ENCODE data around the gene RND3.

RND3 gene

DNA sequence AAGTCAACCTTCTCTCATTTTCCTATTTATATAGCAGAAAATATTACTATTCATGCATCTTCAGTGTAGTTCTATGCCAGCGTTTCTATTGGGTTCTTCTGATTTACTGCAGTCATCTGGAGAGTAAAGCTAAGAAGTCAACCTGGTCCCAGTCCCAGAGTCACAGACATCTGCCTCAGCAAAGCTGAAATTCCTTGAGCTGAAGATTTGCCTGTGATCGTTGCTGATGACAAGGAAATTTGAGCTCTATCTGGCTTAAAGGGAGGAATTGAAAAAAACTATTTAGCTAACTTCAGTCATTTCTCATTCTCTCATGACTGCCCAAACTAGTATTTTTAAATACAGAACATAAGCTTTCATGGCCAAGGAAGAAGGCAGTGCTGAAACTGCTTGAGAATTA lies 45.7 kb downstream of the RND3 start:
- peak; percentile 4 for DNase-seq (ENCODE audit: low spot score)

DNA sequence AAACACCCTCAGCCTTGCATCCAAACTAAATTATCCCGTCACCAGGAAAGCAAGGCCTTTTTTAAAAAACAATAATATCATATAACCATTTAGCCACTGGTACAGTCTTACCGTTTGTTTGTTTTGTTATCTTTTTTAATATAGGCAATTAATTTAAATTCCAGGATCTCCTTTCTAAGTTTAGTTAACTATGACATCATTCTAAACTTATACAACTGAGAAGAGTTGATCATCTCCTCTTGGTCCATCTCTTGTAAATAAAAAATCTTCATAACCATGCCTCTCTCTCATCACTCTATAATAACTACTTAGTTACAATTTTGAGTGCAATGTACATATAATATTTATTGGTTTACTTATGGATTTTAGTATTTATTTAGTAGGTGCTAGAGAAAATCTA lies 46.2 kb downstream of the RND3 start:
- no peak for DNase-seq (ENCODE audit: low spot score)

DNA sequence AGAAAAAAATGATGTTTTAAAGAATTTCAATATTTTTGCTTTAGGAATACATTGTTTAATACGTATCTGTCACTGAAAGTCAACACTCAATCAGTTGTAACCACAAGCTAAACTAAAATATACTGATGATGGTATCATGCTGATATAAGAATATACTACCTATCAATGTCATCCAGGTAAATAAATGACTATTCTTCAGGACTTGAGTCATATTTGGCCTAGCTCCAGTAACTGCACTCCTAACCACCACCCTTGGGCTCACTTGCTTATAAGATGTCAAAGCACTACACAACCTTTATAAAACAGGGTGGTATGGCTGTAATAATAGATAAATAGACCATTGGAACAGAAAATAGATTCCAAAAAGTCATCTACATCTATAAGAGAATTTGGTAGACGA lies 48.8 kb downstream of the RND3 start:
- DNase-seq (ENCODE audit: low spot score): no peak

DNA sequence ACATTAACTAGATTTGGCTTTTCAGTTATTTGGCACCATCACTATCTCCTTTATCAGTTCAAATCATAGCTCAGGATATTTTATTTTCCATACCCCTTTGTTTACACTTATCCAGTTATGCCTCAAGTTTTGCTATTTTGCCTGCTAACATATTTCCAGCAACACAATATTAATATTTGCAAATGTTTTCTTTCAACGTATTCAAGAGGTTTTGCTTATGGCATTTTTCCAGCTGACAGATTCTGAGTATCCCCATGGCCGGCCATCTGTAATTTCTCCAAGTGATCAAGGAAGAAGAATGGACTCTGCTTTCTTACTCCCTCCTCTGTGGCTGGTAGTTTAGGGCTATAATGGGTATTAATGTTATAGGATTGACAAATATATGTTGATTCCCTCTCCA lies 49.4 kb downstream of the RND3 start:
- DNase-seq (ENCODE audit: low spot score): no peak

DNA sequence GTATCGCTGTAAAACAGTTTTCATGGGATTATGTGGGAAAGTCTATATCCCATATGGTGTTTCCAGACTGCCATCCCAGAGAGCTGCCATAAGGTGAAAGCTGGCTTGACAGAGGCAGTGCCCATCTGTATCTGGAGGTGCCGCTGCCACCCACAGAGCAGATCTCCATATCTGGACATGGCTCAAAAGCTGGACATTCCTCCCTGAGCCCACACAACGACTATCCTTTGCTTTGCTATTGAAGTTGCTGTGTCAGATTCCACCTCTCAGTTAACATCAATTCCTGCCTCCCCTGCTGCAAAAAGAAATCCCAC lies 55.2 kb downstream of the RND3 start:
- no peak for DNase-seq (ENCODE audit: low spot score)

DNA sequence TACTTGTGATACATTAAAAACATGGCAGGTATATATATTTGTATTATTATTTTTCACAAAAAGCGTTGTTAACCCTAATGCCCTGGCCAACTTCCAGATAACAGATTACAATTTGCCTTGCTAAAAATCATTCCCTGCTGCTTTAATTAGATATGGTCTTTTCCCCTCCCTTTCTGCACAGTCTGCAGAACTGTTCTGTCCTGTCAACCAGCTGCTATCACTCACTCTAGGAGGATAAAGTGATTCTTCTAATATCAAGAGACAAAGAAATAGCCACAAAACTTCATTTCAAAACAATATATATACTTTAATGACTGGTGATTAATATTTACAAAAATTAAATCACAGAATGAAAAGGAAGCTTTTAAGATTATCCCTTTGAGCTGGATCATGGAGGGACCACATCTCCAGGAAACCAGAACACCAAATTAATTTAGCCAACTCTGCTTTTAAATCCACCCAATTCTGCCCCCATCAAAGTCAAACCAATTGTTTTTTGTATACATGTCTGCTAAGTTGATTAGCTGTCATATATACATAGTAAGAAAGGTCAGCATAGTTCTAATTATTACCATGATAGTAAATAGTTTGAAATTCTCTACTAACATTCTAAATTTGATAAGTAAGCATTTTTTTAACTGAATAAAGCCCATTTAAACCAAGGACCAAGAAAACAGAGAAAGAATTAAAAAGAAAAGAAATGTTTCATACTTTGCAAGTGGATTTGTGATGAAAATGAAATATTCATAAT lies 55.7 kb downstream of the RND3 start:
- DNase-seq (ENCODE audit: low spot score): no peak

DNA sequence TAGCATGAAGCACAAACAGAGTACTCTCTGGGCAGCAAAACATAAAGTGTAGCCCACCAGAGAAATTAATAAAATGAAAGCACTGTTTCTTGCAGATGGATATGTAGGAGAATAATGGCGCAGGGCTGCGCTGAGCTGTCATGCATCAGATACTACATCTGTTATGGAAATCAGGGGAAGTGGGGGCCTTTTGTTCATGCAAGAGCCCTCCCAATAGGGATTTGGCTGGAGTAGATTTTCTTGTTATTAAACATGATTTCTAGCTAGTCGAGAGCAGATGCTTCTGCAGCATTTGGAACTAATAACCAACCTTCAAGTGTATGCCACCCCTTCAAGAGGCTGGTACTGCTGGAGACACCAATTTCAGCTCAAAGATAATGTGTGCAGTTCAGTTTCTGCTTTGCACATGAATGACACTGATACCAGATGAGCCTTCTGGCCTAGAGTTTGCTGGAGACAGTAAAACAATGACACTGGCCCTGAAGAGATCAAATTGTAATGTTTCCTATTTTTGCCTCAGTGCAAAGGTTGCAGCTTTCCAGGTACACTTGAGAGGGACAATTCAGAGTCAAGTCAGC lies 58.0 kb downstream of the RND3 start:
- DNase-seq (ENCODE audit: low spot score): no peak

DNA sequence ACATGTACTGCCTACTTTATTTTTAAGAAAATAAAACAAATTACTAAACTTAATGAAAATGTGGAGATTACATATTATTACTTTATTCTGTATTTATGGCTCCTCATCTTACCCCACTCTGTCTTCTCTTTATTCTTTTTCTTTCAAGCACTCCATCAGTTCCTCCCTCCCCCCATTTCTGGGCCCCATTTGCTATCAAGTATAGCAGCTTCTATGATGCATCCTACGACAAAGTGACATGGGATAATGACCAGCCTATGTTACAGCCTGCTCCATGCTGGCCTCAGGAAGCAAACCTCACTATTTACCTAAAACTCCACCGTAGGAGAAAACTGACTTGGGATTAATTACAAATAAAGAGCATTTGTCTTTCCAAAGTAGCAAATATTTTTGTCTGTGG lies 58.8 kb downstream of the RND3 start:
- DNase-seq (ENCODE audit: low spot score): no peak

DNA sequence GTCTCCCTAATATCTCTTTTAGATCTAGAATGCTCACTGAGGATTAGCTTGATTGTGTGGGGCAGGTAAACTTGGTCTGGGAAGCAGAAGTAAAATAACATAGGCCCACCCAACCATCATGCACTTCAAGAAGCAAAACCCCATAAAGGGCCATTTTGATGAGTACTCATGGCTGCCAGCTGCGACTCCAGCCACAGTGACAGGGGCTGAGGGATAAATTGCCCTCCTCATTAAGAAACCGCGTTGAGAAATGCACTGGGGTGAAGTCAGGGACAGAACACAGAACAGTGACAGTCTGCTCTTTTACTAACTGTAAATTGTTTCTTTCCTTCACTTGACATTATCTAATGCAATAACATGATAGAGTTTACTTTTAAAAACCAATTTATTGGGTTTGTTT lies 60.2 kb downstream of the RND3 start:
- DNase-seq (ENCODE audit: low spot score): no peak

DNA sequence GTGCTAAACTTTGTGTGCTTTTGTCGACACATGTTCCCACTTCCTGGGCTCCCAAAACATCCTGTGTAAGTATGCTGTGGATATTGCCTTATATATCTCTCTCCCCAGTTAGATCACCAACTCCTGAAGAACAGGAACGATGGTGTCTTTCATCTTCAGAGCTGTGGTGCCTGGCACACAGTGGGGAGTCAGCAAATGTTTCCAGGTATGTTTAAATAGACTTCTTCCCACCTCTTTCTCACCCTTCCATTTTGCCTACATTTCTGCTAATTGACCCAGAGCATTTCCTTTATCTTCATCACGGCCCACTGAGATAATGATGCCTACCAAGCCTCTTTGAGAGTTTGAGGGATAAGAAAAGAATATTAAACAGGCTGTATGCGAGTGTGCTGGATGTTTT lies 60.7 kb downstream of the RND3 start:
- no peak for DNase-seq (ENCODE audit: low spot score)

DNA sequence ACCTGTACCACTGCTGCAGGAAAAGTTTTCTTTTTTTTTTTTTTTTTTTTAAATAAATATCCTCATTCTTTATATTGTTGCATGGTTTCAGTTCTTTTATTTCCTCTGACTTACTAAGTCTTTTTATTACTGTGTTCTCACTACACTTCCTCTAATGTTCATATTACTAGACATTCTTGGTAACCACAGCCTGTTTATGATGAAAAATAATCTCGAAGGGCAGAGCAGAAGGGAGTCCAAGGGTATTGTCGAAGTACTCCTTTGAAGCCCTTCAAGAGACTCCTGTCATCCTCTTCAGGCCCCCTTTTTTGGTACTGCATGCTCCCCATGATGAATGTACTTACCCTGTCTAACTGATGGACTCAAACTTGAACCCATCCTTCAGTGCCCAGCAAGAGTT lies 61.2 kb downstream of the RND3 start:
- no peak for DNase-seq (ENCODE audit: low spot score)

DNA sequence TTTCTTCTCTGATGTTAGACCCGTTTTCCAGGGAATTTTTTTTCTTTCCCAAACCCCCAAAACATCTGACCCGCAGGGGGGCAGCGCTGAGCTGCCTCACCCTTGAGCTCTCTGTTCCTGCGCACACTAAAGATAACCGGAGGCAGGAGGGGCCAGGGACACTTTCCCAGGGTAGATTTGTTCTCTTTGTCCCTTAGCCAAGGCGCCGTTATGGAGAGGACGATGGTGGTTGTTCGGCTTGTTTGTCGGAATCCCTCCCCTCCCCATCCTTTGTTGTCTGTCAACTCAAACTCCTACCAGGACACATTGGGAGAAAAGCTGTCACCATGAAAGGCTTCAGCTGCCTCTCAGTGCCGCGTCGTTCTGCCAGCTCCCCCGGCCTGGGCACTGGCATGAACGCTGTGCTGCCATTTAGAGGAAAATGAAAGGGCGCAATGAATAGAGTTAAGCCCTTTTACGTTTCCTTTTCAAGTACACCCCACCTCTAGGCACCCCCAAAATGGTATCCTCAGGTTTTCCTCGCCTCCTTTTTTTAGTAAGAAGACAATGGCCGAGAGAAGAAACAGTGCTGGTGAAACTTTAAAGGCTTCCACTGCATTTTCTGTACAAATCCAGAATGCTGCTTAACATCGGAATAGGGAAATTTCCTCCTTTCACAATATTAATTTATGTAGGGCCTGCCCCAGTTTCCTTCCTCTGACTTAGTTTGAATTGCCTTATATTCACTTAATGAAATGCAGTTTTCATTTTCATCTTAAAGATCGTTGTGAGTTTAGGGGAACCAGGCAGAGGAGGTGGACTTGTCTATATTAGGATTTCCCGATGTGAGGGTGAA lies 62.1 kb downstream of the RND3 start:
- peak; percentile 9 for DNase-seq (ENCODE audit: low spot score)

DNA sequence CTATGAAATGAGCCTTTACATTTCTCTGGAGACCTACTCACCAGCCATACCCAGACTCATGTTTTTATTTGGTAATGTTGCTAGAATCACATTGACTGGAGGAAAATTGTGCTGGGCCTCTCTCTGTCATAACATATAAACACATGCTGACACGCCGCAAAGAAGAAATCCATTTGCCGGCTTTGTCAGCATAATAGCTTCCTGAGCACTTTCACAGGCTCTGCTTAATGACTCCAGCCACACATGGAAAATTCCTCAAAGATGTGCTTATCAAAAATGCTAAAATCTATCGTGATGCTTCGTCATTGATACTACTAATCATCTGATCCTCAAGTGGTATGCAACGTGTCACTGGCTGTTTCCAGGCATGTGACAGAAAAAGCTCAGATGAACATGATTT lies 63.1 kb downstream of the RND3 start:
- no peak for DNase-seq (ENCODE audit: low spot score)

DNA sequence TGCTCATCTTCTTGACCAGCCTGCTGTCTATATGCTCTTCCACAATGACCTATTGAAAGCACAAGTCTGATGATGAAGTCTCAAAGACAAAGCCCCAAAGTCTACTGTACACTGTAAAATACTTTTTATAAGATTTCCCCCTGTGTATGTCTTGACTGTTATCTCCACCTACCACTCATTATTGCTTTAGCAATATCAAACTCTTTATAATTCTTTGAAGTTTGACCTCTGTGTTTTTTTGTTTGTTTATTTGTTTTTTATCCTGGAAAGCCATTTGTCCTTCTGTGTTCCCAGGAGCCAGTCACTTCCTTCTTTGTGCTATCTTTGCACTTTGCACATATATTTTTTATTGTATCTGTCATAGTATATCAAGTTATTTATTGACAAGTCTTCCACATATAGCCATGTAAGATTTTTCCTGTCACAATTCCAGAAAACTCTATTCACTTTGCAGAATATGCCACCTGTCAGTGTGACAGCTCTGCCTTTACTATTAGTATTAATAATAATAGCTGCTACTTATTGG lies 66.3 kb downstream of the RND3 start:
- DNase-seq (ENCODE audit: low spot score): no peak

DNA sequence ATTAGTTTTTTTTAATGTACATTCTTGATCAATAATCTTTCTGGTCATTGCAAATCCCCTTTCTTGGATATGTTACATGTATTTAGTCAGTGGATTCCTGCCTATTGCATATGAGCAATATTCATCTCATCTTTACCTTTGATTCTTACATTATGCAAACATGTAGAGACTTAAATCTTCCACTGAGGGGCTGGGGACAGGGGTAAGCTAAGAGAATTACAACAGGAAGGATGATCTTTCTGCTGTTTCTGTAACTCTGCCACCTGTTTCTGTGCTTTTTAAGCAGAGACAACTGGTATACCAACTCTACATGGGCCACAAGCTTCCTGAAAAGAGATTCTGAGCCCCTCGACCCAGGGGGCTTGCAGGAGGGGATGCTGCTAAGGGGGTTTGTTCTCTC lies 68.6 kb downstream of the RND3 start:
- DNase-seq (ENCODE audit: low spot score): no peak

Measured in pons (tissue), 1 donor.